Fibroblast of the aortic adventitia (primary cell): Measurements from ENCODE around the gene CDKN2AIP. TPM values are rescaled to one million over a fixed set of nuclear protein-coding genes. Genes with fewer than 3 reads are reported as not detected.

Source experiments
- DNase-seq: peaks from one replicate; pipeline ENCODE4 v3.0.0-alpha.2; 2010; ENCODE audit warnings: low read depth
- H3K4me3 ChIP-seq: 2 replicates; pipeline ENCODE4 v1.5.1; 2011; ENCODE audit warnings: low read depth, mild to moderate bottlenecking, control low read depth, low read length, moderate library complexity
- total RNA-seq: library from RNA; depleted of rRNA; stranded (reverse); fragments of >200 nt; gene quantifications from 2 replicates; pipeline ENCODE4 v1.2.3, GENCODE V29; 2012; ENCODE audit warnings: low replicate concordance
- TF ChIP-seq, protein P1 (sequence below): IDR thresholded peaks from 2 replicates; pipeline ENCODE4 v1.5.1; 2011; ENCODE audit warnings: mild to moderate bottlenecking, low read length, control low read depth, inconsistent platforms; ENCODE audit not compliant: insufficient read depth

Gene CDKN2AIP
- total RNA-seq, 1 donor, result 18.4 TPM

DNA sequence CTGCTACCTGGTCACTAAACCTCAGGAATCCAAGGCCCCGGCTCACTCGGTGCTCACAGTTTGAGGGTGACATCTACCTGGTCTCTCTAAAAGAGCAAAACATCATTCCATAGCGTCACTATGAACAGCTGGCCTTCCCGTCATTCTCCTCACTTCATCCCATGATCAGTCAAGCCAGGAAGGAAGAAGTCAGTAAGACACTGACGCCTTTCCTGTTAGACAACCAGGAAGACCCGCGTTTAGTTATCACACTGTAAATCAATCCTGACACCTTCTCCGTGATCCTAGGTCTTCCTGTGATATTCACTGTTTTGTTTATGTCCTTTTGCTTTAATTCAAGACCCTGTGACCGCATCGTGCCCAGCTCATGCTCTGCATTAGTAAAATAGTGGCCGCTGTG lies 31.6 kb upstream of the CDKN2AIP start:
- H3K4me3 ChIP-seq, result no peak overlapping the region
- no peak for DNase-seq
- TF ChIP-seq, protein P1, sequence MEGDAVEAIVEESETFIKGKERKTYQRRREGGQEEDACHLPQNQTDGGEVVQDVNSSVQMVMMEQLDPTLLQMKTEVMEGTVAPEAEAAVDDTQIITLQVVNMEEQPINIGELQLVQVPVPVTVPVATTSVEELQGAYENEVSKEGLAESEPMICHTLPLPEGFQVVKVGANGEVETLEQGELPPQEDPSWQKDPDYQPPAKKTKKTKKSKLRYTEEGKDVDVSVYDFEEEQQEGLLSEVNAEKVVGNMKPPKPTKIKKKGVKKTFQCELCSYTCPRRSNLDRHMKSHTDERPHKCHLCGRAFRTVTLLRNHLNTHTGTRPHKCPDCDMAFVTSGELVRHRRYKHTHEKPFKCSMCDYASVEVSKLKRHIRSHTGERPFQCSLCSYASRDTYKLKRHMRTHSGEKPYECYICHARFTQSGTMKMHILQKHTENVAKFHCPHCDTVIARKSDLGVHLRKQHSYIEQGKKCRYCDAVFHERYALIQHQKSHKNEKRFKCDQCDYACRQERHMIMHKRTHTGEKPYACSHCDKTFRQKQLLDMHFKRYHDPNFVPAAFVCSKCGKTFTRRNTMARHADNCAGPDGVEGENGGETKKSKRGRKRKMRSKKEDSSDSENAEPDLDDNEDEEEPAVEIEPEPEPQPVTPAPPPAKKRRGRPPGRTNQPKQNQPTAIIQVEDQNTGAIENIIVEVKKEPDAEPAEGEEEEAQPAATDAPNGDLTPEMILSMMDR, result no peak

DNA sequence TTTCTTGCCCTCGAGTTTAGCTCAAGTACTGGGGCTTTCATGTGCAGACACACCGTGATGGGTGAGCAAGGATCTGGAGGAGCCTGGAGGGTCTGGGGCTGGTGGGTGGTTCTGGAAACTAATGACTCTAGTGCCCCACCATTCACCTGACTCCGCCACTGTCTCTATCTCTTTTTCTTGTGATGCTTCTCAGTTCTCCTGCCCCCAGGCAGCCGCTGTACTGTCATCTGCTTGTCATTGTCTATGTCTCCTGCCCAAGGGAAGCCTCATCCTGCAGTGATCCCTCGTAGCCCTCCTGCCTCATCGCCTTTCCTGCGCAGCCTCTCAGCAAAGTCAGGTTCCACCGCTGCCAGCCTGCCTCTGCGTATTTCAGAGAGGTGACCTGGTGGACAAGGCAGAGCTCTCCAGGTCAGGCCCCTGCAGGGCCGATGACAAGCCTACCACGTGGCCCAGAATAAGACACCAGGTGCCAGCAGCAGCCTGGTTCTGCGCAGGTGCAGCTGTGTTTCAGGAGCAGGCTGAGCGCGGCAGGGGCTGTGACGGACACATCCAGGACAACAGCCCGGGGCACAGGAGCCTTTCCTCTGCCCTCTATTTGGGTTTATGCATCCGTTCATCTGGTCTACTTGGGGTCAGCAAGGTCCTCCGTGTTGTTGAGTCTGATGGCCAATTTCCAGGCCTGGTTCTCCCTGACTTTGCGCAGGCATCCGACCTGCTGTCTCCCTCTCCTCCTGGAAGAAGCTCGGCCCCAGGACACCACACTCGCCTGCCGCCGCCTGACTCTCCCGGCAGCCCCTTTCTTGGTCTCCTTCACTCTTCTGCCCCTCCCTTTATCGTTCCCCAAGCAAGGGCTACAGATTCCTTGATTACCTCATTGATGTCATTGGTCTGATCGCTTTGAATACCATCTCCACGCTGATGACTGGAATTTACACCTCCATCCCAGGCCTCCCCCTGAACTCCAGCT lies 30.9 kb upstream of the CDKN2AIP start:
- DNase-seq, result no peak
- TF ChIP-seq, protein P1, result no peak
- H3K4me3 ChIP-seq, result no peak overlapping the region

DNA sequence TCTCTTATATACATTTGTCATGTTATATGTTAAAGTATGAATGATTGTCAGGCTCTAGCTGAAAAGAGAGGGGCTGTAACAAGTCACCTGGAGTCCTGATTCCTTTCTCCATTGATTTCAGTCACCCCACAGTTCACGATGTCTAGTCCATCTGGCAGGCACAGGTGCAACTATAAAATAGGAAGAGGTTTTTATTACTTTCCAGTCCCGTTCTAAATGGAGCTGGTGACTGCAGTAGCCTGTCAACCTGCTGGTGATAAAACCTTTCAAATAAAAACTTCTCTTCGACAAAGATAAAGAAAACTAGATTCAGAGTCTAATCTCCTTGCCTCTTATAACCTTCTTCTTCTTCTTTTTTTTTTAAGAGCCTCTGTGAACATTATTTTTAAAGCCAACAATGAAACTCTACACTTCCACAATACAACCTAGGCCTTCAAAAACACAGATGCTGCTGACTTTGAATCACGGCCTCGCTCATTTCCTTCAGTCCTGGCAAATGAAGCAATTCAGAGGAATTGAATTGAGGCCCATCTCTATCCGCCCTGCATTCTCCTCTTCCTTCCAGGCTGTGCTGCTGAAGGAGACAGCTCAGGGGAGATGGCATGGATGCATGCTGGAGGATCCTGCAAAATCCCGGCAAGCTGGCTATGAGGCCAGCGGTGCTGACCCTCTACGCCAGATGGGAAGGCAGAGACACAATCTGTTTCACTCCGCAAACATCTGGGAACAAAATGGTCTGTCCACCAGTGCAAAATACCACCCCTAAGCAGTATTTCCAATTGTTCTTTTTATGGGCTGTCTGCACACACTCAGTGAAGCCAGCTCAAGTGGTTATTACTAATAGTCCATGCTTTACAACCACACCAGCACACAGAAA lies 27.3 kb upstream of the CDKN2AIP start:
- TF ChIP-seq, protein P1, result no peak
- no peak for DNase-seq
- H3K4me3 ChIP-seq, result no peak overlapping the region

DNA sequence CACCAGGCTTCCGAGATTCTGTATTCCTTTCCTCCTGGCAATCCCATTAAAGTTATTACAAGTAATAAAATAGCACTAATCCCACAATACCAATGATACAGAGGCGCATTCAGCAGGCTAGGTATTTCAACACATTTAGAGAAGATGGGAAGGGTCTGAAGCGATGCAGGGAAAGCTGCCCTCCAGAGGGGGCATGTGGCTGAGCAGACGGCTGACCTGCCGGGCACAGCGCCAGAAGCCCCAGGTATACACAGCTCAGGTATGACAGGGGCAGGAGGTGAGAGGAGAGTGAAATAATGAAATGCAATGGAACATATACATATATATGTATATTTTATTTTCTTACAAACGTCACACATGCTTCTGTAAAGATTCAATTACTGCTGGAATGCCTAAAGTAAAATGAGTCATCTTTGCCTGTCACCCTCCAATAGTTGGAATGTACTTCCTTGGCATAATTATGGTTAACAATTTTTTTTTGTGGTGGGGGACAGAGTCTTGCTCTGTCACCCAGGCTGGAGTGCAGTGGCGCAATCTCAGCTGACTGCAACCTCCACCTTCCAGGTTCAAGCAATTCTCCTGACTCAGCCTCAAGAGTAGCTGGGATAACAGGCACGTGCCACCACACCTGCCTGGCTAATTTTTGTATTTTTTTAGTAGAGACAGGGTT lies 21.3 kb upstream of the CDKN2AIP start:
- no peak overlapping the region for H3K4me3 ChIP-seq
- DNase-seq, result no peak
- TF ChIP-seq, protein P1, result no peak

DNA sequence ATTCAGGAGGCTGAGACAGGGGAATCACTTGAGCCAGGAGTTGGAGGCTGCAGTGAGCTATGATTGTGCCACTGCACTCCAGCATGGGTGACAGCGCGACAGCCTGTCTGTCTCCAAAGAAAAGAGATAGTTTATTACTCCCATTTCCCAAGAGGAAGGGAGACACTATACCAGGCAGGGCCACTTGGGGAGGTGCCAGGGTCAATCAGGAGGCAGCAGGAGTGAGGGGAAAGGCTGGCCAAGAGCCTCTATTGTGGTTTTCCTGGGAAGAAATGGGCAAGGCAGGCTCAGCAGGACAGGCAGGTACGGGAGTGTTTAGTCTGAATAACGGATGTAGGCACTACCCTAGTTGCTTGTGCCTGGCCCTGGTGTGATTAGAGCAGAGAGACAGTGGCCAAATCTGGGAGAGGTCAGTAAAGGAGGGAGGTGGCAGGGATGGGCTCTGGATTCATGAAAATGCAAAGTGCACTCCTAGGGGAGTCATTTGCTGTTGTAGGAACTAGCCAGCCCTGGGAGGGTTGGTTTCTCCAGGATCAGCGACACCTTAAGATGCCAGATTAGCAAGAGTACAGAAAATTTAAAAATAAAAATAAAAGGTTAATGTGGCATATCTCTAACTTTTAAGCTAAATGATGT lies 20.2 kb upstream of the CDKN2AIP start:
- H3K4me3 ChIP-seq, result no peak overlapping the region
- TF ChIP-seq, protein P1, result no peak
- DNase-seq, result no peak

DNA sequence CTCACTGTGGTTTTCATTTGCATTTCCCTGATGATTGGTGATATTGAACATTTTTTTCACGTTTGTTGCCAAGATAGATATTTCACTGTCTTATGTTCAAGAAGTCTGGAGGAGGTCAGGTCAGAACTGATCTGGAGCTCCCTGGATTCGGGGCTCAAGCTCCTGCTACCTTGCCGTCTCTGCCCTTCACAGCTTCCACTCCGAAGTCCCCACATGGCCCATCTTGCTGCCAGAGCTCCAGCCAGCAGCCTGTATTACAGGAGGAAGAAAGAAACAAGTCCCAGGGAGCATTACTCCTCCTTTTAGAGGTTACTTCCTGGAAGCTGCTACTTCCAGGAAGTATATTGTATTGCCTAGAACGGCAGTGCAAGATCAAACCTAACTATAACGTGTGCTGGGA lies 17.9 kb upstream of the CDKN2AIP start:
- no peak for DNase-seq
- TF ChIP-seq, protein P1, result no peak
- H3K4me3 ChIP-seq, result no peak overlapping the region
